H1 (cell line): Measurements from ENCODE around the gene CX3CL1. TPM values are rescaled to one million over a fixed set of nuclear protein-coding genes. Genes with fewer than 3 reads are reported as not detected.

ENCODE experiments used
- CTCF ChIA-PET: fragments of 300-600 bp; sonication (Branson Sonifier 250); formaldehyde crosslinking; loops from one replicate; lab custom pipeline; 2021; ENCODE audit not compliant: partially characterized antibody; lab: Charles Lee
- POLR2A ChIA-PET: fragments of 300-600 bp; sonication (Branson Sonifier 250); formaldehyde crosslinking; loops from one replicate; lab custom pipeline; 2021; ENCODE audit warnings: inconsistent platforms; ENCODE audit not compliant: partially characterized antibody; lab: Charles Lee
- DNase-seq, 2 experiments: peaks; one replicate each; pipeline versions ENCODE4 v3.0.0 to v3.0.0-alpha.2; 2010 to 2022; ENCODE audit warnings: low spot score in 2 of 2, low read depth in 1 of 2, mixed read lengths in 1 of 2
- FAIRE-seq: peaks from 2 replicates; lab custom pipeline; 2011; peaks lifted over from hg19 to GRCh38; lab: Jason Lieb, UNC
- H2AFZ ChIP-seq: 2 replicates; pipeline ENCODE4 v1.8.1; 2012; ENCODE audit warnings: low read length, inconsistent platforms
- H2AK5ac ChIP-seq: 2 replicates; pipeline ENCODE4 v1.6.1; 2013; ENCODE audit warnings: low read depth, low read length
- H2BK120ac ChIP-seq: replicated peaks from 2 replicates; pipeline ENCODE3; 2013; ENCODE audit warnings: low read depth, low read length, inconsistent platforms
- H2BK12ac ChIP-seq: 2 replicates; pipeline ENCODE4 v1.6.1; 2013; ENCODE audit warnings: low read depth, low read length
- H2BK15ac ChIP-seq: 2 replicates; pipeline ENCODE4 v1.6.1; 2013; ENCODE audit warnings: low read length
- H2BK20ac ChIP-seq: 2 replicates; pipeline ENCODE4 v1.6.1; 2013; ENCODE audit warnings: low read length
- H2BK5ac ChIP-seq: 2 replicates; pipeline ENCODE4 v1.6.1; 2013; ENCODE audit warnings: low read depth, low read length
- H3K14ac ChIP-seq: 2 replicates; pipeline ENCODE4 v1.6.1; 2013; ENCODE audit warnings: inconsistent platforms; ENCODE audit not compliant: insufficient read length
- H3K18ac ChIP-seq: 2 replicates; pipeline ENCODE4 v1.6.1; 2013; ENCODE audit warnings: low read length; ENCODE audit errors: extremely low read depth
- H3K23ac ChIP-seq: 2 replicates; pipeline ENCODE4 v1.6.1; 2013; ENCODE audit warnings: inconsistent platforms; ENCODE audit not compliant: insufficient read length
- H3K23me2 ChIP-seq: 2 replicates; pipeline ENCODE4 v1.6.1; 2013; ENCODE audit warnings: low read depth, low read length
- H3K27ac ChIP-seq: 2 replicates; pipeline ENCODE4 v1.6.1; 2011; ENCODE audit warnings: low read depth, low read length, inconsistent platforms
- H3K27me3 ChIP-seq, 4 experiments: replicated peaks in 1 of 4; 1 replicate in 1 of 4; 2 replicates in 3 of 4; pipeline versions ENCODE4 v1.6.1 to v1.8.1; 2011 to 2013; ENCODE audit warnings: low read length in 3 of 4, mild to moderate bottlenecking in 3 of 4, inconsistent platforms in 2 of 4, mixed read lengths in 2 of 4, moderate library complexity in 1 of 4; ENCODE audit not compliant: control insufficient read depth in 3 of 4, insufficient read depth in 3 of 4; ENCODE audit errors: extremely low read depth in 1 of 4
- H3K36me3 ChIP-seq, 4 experiments: 2 replicates each; pipeline versions ENCODE4 v1.6.1 to v1.8.1; 2011 to 2013; ENCODE audit warnings: mild to moderate bottlenecking in 4 of 4, low read length in 3 of 4, moderate library complexity in 2 of 4, control low read depth in 1 of 4, inconsistent platforms in 1 of 4; ENCODE audit not compliant: insufficient read depth in 4 of 4, control insufficient read depth in 2 of 4
- H3K4ac ChIP-seq: replicated peaks from 2 replicates; pipeline ENCODE3; 2013; ENCODE audit warnings: low read length, low read depth, mixed read lengths, inconsistent platforms; ENCODE audit not compliant: insufficient read length
- H3K4me1 ChIP-seq, 4 experiments: replicated peaks in 1 of 4; 1 replicate in 1 of 4; 2 replicates in 3 of 4; pipeline versions ENCODE4 v1.6.1 to v1.8.1; 2011 to 2013; ENCODE audit warnings: low read length in 3 of 4, inconsistent platforms in 2 of 4, mixed read lengths in 1 of 4; ENCODE audit not compliant: insufficient read depth in 4 of 4, control insufficient read depth in 3 of 4
- H3K4me2 ChIP-seq, 2 experiments: 2 replicates each; pipeline versions ENCODE4 v1.6.1 to v1.8.1; 2011 to 2013; ENCODE audit warnings: low read depth in 2 of 2, low read length in 2 of 2, control low read depth in 1 of 2, inconsistent platforms in 1 of 2, mild to moderate bottlenecking in 1 of 2; ENCODE audit not compliant: insufficient read depth in 1 of 2
- H3K4me3 ChIP-seq, 4 experiments: fragments of 200-600, 300-600 bp in 1 of 4; sonication (generic), shearing (Covaris generic), sonication (Bioruptor Twin) in 1 of 4; 2 replicates each; pipeline versions ENCODE4 v1.5.1 to v1.8.1; 2011 to 2016; ENCODE audit warnings: low read length in 4 of 4, low read depth in 3 of 4, control low read depth in 2 of 4, inconsistent platforms in 2 of 4, mild to moderate bottlenecking in 2 of 4, mixed read lengths in 1 of 4, moderate library complexity in 1 of 4; ENCODE audit not compliant: insufficient read depth in 2 of 4; ENCODE audit errors: extremely low read depth in 1 of 4
- H3K56ac ChIP-seq: replicated peaks from 2 replicates; pipeline ENCODE3; 2013; ENCODE audit warnings: low read depth, mild to moderate bottlenecking, mixed read lengths, low read length, inconsistent platforms; ENCODE audit not compliant: insufficient read length
- H3K79me1 ChIP-seq: 2 replicates; pipeline ENCODE4 v1.6.1; 2013; ENCODE audit warnings: low read depth, low read length, control low read depth
- H3K79me2 ChIP-seq, 2 experiments: 2 replicates each; pipeline versions ENCODE4 v1.6.1 to v1.8.1; 2012 to 2013; ENCODE audit warnings: low read length in 2 of 2, mild to moderate bottlenecking in 2 of 2, inconsistent platforms in 1 of 2; ENCODE audit not compliant: insufficient read depth in 2 of 2, control insufficient read depth in 1 of 2
- H3K9ac ChIP-seq, 4 experiments: replicated peaks in 1 of 4; 1 replicate in 1 of 4; 2 replicates in 3 of 4; pipeline versions ENCODE4 v1.6.1 to v1.8.1; 2011 to 2013; ENCODE audit warnings: low read depth in 3 of 4, low read length in 3 of 4, control low read depth in 2 of 4, mild to moderate bottlenecking in 2 of 4, moderate library complexity in 2 of 4, inconsistent platforms in 1 of 4; ENCODE audit errors: extremely low read depth in 1 of 4
- H3K9me3 ChIP-seq, 2 experiments: 2 replicates each; pipeline versions ENCODE4 v1.6.1 to v1.8.1; 2012 to 2013; ENCODE audit warnings: mild to moderate bottlenecking in 2 of 2, moderate library complexity in 2 of 2, control low read depth in 1 of 2, inconsistent platforms in 1 of 2, low read depth in 1 of 2, low read length in 1 of 2, mixed read lengths in 1 of 2; ENCODE audit not compliant: insufficient read depth in 2 of 2
- H4K20me1 ChIP-seq, 2 experiments: replicated peaks in 1 of 2; 2 replicates each; pipeline versions ENCODE3 to v1.8.1; 2011 to 2013; ENCODE audit warnings: inconsistent platforms in 2 of 2, low read length in 2 of 2, mild to moderate bottlenecking in 1 of 2; ENCODE audit not compliant: insufficient read depth in 2 of 2, control insufficient read depth in 1 of 2
- H4K5ac ChIP-seq: 2 replicates; pipeline ENCODE4 v1.6.1; 2013; ENCODE audit warnings: low read length, low read depth, mixed read lengths, inconsistent platforms; ENCODE audit not compliant: insufficient read length
- H4K8ac ChIP-seq: 2 replicates; pipeline ENCODE4 v1.8.0; 2013; ENCODE audit warnings: mild to moderate bottlenecking, moderate library complexity, low read length, inconsistent platforms; ENCODE audit not compliant: insufficient read depth; ENCODE audit errors: extremely low read depth
- H4K91ac ChIP-seq: replicated peaks from 2 replicates; pipeline ENCODE3; 2013; ENCODE audit warnings: low read length, mixed read lengths, inconsistent platforms; ENCODE audit not compliant: insufficient read length
- ATF3 ChIP-seq: IDR thresholded peaks from 2 replicates; pipeline ENCODE4 v1.6.1; 2011; ENCODE audit warnings: low read depth, mild to moderate bottlenecking, low read length; ENCODE audit not compliant: insufficient read depth
- CREB1 ChIP-seq: IDR thresholded peaks from 2 replicates; pipeline ENCODE4 v1.6.1; 2012; ENCODE audit warnings: inconsistent platforms
- JUND ChIP-seq: IDR thresholded peaks from 2 replicates; pipeline ENCODE4 v1.6.1; 2011; ENCODE audit warnings: mild to moderate bottlenecking, improper control_type of control experiment, low read length
- KDM5A ChIP-seq: fragments of 200-600 bp; IDR thresholded peaks from 2 replicates; pipeline ENCODE4 v1.7.1; 2012; ENCODE audit warnings: mild to moderate bottlenecking, low read length, inconsistent platforms, mixed read lengths
- PHF8 ChIP-seq: fragments of 200-600 bp; sonication (generic); conservative IDR thresholded peaks from 2 replicates; pipeline ENCODE4 v1.7.1; 2012; ENCODE audit warnings: low read depth, mild to moderate bottlenecking, inconsistent platforms, low read length, moderate library complexity
- RNF2 ChIP-seq: fragments of 200-900, 300-1000 bp; sonication (generic); IDR thresholded peaks from 2 replicates; pipeline ENCODE4 v1.7.1; 2016; ENCODE audit warnings: borderline replicate concordance, low read depth, mild to moderate bottlenecking, antibody characterized with exemption, low read length; ENCODE audit not compliant: poor library complexity, severe bottlenecking; ENCODE audit errors: missing control alignments
- SIN3A ChIP-seq, 2 experiments: IDR thresholded peaks in 1 of 2; conservative IDR thresholded peaks in 1 of 2; 2 replicates each; pipeline ENCODE4 v1.6.1; 2011 to 2012; ENCODE audit warnings: low read length in 2 of 2, improper control_type of control experiment in 1 of 2, low read depth in 1 of 2, mild to moderate bottlenecking in 1 of 2
- WGBS, 2 experiments: shearing (Covaris generic) in 1 of 2; methylation state at CpG; one replicate each; pipeline versions ENCODE4 v1.1.6 to v1.1.7; 2013 to 2015; ENCODE audit warnings: low lambda C conversion rate in 2 of 2, mixed read lengths in 2 of 2, inconsistent platforms in 1 of 2, low coverage in 1 of 2, missing lambda C conversion rate in 1 of 2; ENCODE audit not compliant: insufficient replicate concordance in 2 of 2, insufficient coverage in 1 of 2, insufficient read length in 1 of 2; ENCODE audit errors: extremely low coverage in 1 of 2, missing lambda C conversion rate in 1 of 2; 5-methylcytosine and 5-hydroxymethylcytosine counted together
- polyA plus RNA-seq, 7 experiments: library from polyadenylated mRNA; depleted of rRNA in 3 of 7; stranded (reverse) in 5 of 7; unstranded in 2 of 7; fragments of >200 nt in 5 of 7; fragments of 200-250 nt in 2 of 7; gene quantifications; 1 replicate in 5 of 7; 2 replicates in 1 of 7; 4 replicates in 1 of 7; pipeline versions ENCODE4 v1.2.1 to v1.2.3, GENCODE V29; 2011 to 2013; ENCODE audit warnings: missing spikeins in 2 of 7, mixed read lengths in 2 of 7
- total RNA-seq: library from RNA; stranded (reverse); fragmentation: NEBNext Ultra II Directional; extraction: Animal tissue kit (Norgen Biotek cat#: 25700); gene quantifications from 2 replicates; pipeline ENCODE4 v1.2.1, GENCODE V29; 2021

The CX3CL1 gene
- total and polyA plus RNA-seq, 2 of the 8 experiments (the other 6 are each of a cell fraction or from before 2014, with no cell fraction given), result 1.4 to 3.0 TPM

GRCh38 chr16:57385083-57385482 is 12.8 kb downstream of the CX3CL1 start:
- POLR2A ChIA-PET, result no interaction called here
- no peak overlapping the region for H4K8ac ChIP-seq
- CTCF ChIA-PET, result interaction anchor here (1.0 to 2.4 kb wide), 4 partner anchors 8 to 85 kb away, joined by 3 to 15 read pairs (median 3); no protein-coding TSS in a partner anchor
- H3K36me3 ChIP-seq, result no peaks in the 10 kb centered on the region
- no peak overlapping the region for H2BK20ac ChIP-seq
- no peak overlapping the region for H2BK15ac ChIP-seq
- 67% methylated on average over 4 of the region's 5 CpGs; no CpG with 5 or more reads in 1 of the 2 experiments for WGBS, 2 experiments
- peaks cover 0 to 8% of the 10 kb centered on the region in 2 experiments for H4K20me1 ChIP-seq
- H3K23ac ChIP-seq, result no peak overlapping the region
- H3K4me2 ChIP-seq, result no peak overlapping the region
- H2AFZ ChIP-seq, result no peak overlapping the region
- no peak overlapping the region for H3K27ac ChIP-seq
- H2AK5ac ChIP-seq, result no peak overlapping the region
- no peak overlapping the region for H3K4ac ChIP-seq
- FAIRE-seq (no peak), DNase-seq (no peak)
- H3K4me1 ChIP-seq, result peaks cover 0 to 2% (median 1%) of the 10 kb centered on the region in 4 experiments; a peak in 1 of 7 replicates
- no peak overlapping the region for H4K91ac ChIP-seq
- no peak overlapping the region for H2BK12ac ChIP-seq
- no peak overlapping the region for H3K56ac ChIP-seq
- H3K79me2 ChIP-seq, result no peaks in the 10 kb centered on the region
- H3K4me3 ChIP-seq, result no peak overlapping the region
- no peak overlapping the region for H4K5ac ChIP-seq
- H2BK5ac ChIP-seq, result no peak overlapping the region
- H3K79me1 ChIP-seq, result no peaks in the 10 kb centered on the region
- peaks cover 6% of the 10 kb centered on the region for H3K23me2 ChIP-seq
- no peak overlapping the region for H3K14ac ChIP-seq
- no peaks in the 10 kb centered on the region; a peak in 1 of 7 replicates for H3K27me3 ChIP-seq
- H3K9me3 ChIP-seq, result no peaks in the 10 kb centered on the region
- H3K18ac ChIP-seq, result no peak overlapping the region
- H2BK120ac ChIP-seq, result no peak overlapping the region
- H3K9ac ChIP-seq, result no peak overlapping the region
- TF ChIP-seq JUND (no peak), PHF8 (no peak), KDM5A (no peak), CREB1 (no peak), RNF2 (no peak), ATF3 (no peak), SIN3A (conservative IDR thresholded peaks at IDR 0.05 in 1 of 2, IDR thresholded peaks at IDR 0.05 in 1 of 2; ENCODE audit: low read depth in 1 of 2, low read length in 2 of 2) (no peak)
